ENCODE data around the gene ZNF469. TPM values are rescaled to one million over a fixed set of nuclear protein-coding genes. Genes with fewer than 3 reads are reported as not detected.

The ZNF469 gene
- total RNA-seq, 4 donors from 2014 or later, result 0.74 to 10.9 (median 0.93) TPM

DNA sequence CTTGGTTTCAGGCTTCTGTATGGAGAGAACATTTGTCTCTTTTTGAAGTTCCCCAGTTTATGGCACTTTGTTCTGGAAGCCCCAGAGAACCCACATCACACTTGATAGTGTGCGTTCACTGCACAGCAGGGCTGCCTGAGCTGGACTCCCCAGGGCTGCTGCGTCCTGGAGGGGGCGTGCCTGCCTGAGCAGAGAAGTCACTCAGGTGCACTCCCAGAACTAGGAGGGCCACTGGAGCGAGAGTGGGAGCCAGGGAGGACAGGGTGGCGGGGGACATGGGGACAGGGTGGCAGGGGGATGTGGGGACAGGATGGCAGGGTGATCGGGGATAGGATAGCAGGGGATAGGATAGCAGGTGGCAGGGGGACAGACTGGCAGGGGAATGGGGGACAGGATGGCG is 43.9 kb upstream of the ZNF469 start:
- DNase-seq (ENCODE audit: low spot score), result no peak
- no peak for TF ChIP-seq CTCF (IDR thresholded peaks at IDR 0.05)
- no peak for ATAC-seq (ENCODE audit: low FRiP score)

- no peak for ATAC-seq (ENCODE audit: low FRiP score)
- no peak for TF ChIP-seq CTCF (IDR thresholded peaks at IDR 0.05)
- no peak for DNase-seq (ENCODE audit: low spot score)
Measured at GRCh38 chr16:88339930-88340754, 42.6 kb upstream of the ZNF469 start.

- no peak for TF ChIP-seq CTCF (IDR thresholded peaks at IDR 0.05)
- no peak for ATAC-seq (ENCODE audit: low FRiP score)
Measured at GRCh38 chr16:88340755-88341150, 42.0 kb upstream of the ZNF469 start.

DNA sequence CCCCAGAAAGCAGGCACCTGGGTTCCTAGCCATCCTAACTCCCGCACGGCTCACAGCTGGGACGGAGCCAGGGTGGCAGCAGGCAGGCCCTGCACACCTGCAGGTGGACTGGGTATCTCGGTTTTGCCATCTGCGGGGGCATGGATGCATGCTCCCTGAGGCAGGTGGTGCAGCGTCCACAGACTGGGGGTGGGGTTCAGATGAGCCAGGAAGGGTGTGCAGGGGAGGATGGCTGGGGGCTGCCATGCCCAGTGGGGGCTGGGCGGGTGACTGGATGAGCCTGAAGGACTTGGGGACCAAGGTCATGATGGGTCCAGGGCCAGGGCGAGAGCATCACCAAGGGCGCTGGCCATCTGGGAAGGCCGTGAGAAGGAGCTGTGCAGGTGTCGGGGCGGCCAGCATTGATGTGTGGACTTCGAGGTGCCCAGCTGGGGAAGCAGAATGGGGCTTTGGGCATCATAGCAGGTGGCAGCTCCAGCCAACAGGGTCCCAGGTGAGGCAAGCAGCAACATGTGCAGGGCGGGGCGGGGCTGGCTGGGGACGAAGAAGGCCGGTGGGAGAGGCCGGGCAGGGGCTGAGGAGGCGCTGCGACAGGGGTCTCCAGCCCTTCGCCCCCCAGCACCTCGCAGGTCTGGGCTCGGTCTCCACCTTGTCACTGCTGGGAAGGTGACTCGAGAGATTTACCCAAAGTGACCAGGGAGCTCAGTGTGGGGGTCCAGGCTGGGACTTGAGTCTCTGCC is 41.0 kb upstream of the ZNF469 start:
- DNase-seq (ENCODE audit: low spot score) (no peak), ATAC-seq (ENCODE audit: low FRiP score) (no peak)
- no peak for TF ChIP-seq CTCF (IDR thresholded peaks at IDR 0.05)

More at GRCh38 chr16:88340755-88341150, 42.0 kb upstream of the ZNF469 start:
- no peak for DNase-seq (ENCODE audit: low spot score)

GRCh38 chr16:88342491-88342890 is 40.3 kb upstream of the ZNF469 start:
- no peak for ATAC-seq (ENCODE audit: low FRiP score)
- no peak for TF ChIP-seq CTCF (IDR thresholded peaks at IDR 0.05)
- no peak for DNase-seq (ENCODE audit: low spot score)

GRCh38 chr16:88343271-88343791 is 39.4 kb upstream of the ZNF469 start:
- DNase-seq (ENCODE audit: low spot score) (no peak), ATAC-seq (ENCODE audit: low FRiP score) (no peak)
- TF ChIP-seq CTCF (IDR thresholded peaks at IDR 0.05), result no peak

All from omental fat pad (tissue), 4 donors.